ES-I3 (cell line): ENCODE measurements around the gene SLC25A12.
"Not testable (repeated sequence)": the region's sequence is repeated elsewhere in the genome, so short reads cannot be mapped to it uniquely, and the experiment has no call there.

Source experiments
- H3K36me3 ChIP-seq: 2 replicates; pipeline ENCODE4 v1.6.1; 2013; ENCODE audit warnings: mild to moderate bottlenecking, low read length, control low read depth, moderate library complexity; ENCODE audit not compliant: insufficient read depth
- H3K4me1 ChIP-seq: 2 replicates; pipeline ENCODE4 v1.6.1; 2013; ENCODE audit warnings: mild to moderate bottlenecking, control low read depth, low read length; ENCODE audit not compliant: insufficient read depth
- H3K9ac ChIP-seq: 2 replicates; pipeline ENCODE4 v1.6.1; 2013; ENCODE audit warnings: low read depth, mild to moderate bottlenecking, low read length, moderate library complexity
- H3K9me3 ChIP-seq: 2 replicates; pipeline ENCODE4 v1.6.1; 2013; ENCODE audit warnings: mild to moderate bottlenecking, low read length, moderate library complexity; ENCODE audit not compliant: control insufficient read depth, insufficient read depth

Gene SLC25A12

GRCh38 chr2:171824086-171824485 lies 70.0 kb downstream of the SLC25A12 start:
- H3K36me3 ChIP-seq, result no peaks in the 10 kb centered on the region; the same call in 1 of the 2 replicates
- no peaks in the 10 kb centered on the region for H3K4me1 ChIP-seq
- H3K9ac ChIP-seq, result no peak overlapping the region
- H3K9me3 ChIP-seq, result no peaks in the 10 kb centered on the region; the same call in 1 of the 2 replicates

- Histone ChIP-seq H3K9me3 (no peaks in the 10 kb centered on the region), H3K9ac (no peak overlapping the region), H3K4me1 (no peaks in the 10 kb centered on the region), H3K36me3 (no peaks in the 10 kb centered on the region; the same call in 1 of the 2 replicates)
Measured at GRCh38 chr2:171822525-171823322, 71.3 kb downstream of the SLC25A12 start.

DNA sequence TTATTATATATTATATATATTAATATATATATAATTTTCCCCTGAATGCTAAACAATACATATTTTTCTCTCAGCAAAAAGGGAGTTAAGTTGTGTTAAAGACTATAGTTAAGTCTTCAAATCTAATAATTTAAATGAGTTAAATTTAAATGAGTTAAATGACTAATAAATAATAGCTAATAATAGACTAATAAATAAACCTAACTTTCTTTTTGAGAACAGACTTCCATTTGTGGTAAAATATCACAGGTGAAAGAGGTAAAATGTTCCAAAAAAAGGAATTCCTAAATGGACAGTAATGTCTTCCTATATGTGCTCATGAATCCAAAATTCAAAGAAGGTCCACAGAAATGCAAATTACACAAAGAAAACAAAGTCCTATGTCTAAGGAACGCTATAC lies 74.6 kb downstream of the SLC25A12 start:
- Histone ChIP-seq H3K9ac (no peak overlapping the region), H3K36me3 (no peaks in the 10 kb centered on the region), H3K4me1 (no peaks in the 10 kb centered on the region), H3K9me3 (no peaks in the 10 kb centered on the region)

DNA sequence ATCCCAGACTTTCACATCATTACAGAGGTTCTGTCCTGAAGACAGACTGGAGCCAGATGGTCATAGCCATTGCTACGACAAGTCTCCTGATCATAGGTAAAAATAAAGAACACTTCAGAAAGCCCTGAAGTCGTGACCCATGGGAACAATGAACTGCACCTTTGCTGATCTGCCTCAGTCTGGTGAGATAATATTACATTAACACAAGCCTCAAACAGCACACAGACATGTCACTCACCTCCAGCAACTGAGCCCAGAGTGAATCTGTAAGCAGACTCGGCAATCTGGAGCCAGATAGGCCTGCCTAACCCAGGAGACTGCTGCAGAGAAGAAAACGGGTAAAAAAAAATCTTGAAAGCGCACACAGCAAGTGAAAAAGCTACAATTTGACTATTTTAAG lies 79.2 kb downstream of the SLC25A12 start:
- Histone ChIP-seq H3K4me1 (no peaks in the 10 kb centered on the region), H3K9ac (no peak overlapping the region), H3K9me3 (no peaks in the 10 kb centered on the region), H3K36me3 (no peaks in the 10 kb centered on the region)

- H3K9ac ChIP-seq, result no peak overlapping the region
- no peaks in the 10 kb centered on the region for H3K4me1 ChIP-seq
- H3K9me3 ChIP-seq, result no peaks in the 10 kb centered on the region
- no peaks in the 10 kb centered on the region for H3K36me3 ChIP-seq
Measured at GRCh38 chr2:171814174-171814573, 79.9 kb downstream of the SLC25A12 start.

GRCh38 chr2:171813729-171814128 lies 80.3 kb downstream of the SLC25A12 start:
- Histone ChIP-seq H3K9me3 (no peaks in the 10 kb centered on the region), H3K36me3 (no peaks in the 10 kb centered on the region), H3K4me1 (no peaks in the 10 kb centered on the region), H3K9ac (no peak overlapping the region)

DNA sequence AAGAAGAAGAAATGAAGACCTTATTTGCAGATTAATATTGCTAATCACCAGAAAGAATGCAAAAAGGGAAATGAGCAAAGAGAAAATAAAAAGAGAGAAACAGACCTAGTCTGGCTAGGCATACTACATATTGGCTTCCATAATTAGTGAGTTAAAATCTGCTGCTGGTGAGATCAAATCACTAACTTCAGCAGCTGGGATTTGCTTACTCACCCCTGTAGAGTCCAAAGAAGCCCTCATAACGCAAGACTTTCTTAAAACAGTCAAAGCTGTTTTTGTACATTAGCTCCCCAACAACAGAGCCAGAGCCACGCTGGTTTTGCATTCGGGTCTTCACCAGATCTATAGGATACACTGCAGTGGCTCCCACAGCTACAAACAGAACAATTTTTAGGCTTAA lies 80.9 kb downstream of the SLC25A12 start:
- H3K4me1 ChIP-seq, result no peaks in the 10 kb centered on the region
- no peaks in the 10 kb centered on the region for H3K9me3 ChIP-seq
- no peaks in the 10 kb centered on the region for H3K36me3 ChIP-seq
- no peak overlapping the region for H3K9ac ChIP-seq

DNA sequence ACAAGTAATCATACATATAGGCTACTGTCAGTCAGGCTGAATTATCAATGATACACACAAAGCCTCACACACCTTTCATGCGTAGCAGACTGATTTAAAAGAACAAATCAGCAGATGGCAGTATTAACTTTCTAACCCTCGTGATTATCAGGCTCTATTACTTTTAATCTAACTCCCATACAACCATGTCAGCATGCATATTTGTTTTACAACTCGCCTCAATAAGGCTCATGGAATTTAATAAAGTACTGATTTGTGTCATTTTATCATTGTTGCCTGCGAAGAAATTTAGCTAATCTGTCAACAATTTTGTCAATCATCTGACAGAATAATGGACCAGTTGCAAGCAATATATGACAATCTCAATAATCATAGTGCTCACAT lies 82.8 kb downstream of the SLC25A12 start:
- Histone ChIP-seq H3K9ac (no peak overlapping the region), H3K4me1 (no peaks in the 10 kb centered on the region; the same call in 1 of the 2 replicates), H3K36me3 (no peaks in the 10 kb centered on the region), H3K9me3 (no peaks in the 10 kb centered on the region)

GRCh38 chr2:171810422-171811244 lies 83.4 kb downstream of the SLC25A12 start:
- Histone ChIP-seq H3K9me3 (no peaks in the 10 kb centered on the region), H3K36me3 (no peaks in the 10 kb centered on the region), H3K9ac (no peak overlapping the region), H3K4me1 (no peaks in the 10 kb centered on the region; the same call in 1 of the 2 replicates)

DNA sequence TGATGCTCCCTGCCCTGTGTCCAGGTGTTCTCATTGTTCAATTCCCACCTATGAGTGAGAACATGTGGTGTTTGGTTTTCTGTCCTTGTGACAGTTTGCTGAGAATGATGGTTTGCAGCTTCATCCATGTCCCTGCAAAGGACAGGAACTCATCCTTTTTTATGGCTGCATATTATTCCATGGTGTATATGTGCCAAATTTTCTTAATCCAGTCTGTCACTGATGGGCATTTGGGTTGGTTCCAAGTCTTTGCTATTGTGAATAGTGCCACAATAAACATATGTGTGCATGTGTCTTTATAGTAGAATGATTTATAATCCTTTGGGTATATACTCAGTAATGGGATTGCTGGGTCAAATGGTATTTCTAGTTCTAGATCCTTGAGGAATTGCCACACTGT lies 85.2 kb downstream of the SLC25A12 start:
- not testable (repeated sequence) for H3K9ac ChIP-seq, H3K36me3 ChIP-seq, H3K9me3 ChIP-seq, H3K4me1 ChIP-seq

- Histone ChIP-seq H3K9ac (no peak overlapping the region), H3K4me1 (no peaks in the 10 kb centered on the region; the same call in 1 of the 2 replicates), H3K9me3 (no peaks in the 10 kb centered on the region), H3K36me3 (no peaks in the 10 kb centered on the region)
Measured at GRCh38 chr2:171807831-171808393, 86.1 kb downstream of the SLC25A12 start.

- Histone ChIP-seq H3K9me3 (no peaks in the 10 kb centered on the region), H3K36me3 (no peaks in the 10 kb centered on the region), H3K4me1 (no peaks in the 10 kb centered on the region; the same call in 1 of the 2 replicates), H3K9ac (no peak overlapping the region)
Measured at GRCh38 chr2:171807119-171807518, 86.9 kb downstream of the SLC25A12 start.

- no peaks in the 10 kb centered on the region for H3K36me3 ChIP-seq
- H3K9me3 ChIP-seq, result no peaks in the 10 kb centered on the region
Measured at GRCh38 chr2:171804456-171804855, 89.6 kb downstream of the SLC25A12 start.

DNA sequence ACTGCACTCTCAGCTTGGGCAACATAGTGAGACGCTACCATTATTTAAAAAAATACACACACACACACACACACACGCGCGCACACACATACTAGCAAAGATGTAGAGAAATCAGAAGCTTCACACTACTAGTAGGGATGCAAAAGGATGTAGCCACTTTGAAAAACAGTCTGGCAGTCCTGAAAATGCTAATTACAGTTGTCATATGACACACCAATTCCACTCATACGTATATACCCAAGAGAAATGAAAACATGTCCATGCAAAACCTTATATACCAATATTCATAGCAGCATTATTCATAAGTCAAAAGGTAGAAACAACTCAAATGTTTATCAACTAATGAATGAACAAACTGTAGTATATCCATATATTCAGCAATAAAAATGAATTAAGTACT lies 90.3 kb downstream of the SLC25A12 start:
- H3K36me3 ChIP-seq, result no peaks in the 10 kb centered on the region; the same call in 1 of the 2 replicates
- no peaks in the 10 kb centered on the region for H3K9me3 ChIP-seq
- H3K9ac ChIP-seq, result no peak overlapping the region
- no peaks in the 10 kb centered on the region; the same call in 1 of the 2 replicates for H3K4me1 ChIP-seq

More at GRCh38 chr2:171804456-171804855, 89.6 kb downstream of the SLC25A12 start:
- no peaks in the 10 kb centered on the region; the same call in 1 of the 2 replicates for H3K4me1 ChIP-seq
- no peak overlapping the region for H3K9ac ChIP-seq
